Uterus (tissue), 2 donors: Measurements from ENCODE around the gene BCAS3.

Experiments used
- POLR2A ChIP-seq, 2 donors: fragments of 450-650 bp; IDR thresholded peaks; one replicate each; pipeline ENCODE4 v1.6.1; 2016; ENCODE audit warnings: antibody characterized with exemption in 2 of 2, mild to moderate bottlenecking in 1 of 2, moderate library complexity in 1 of 2
- TF ChIP-seq, protein P1 (sequence below), 4 experiments: fragments of 200-600 bp in 2 of 4; fragments of 450-650 bp in 2 of 4; sonication (generic) in 2 of 4; IDR thresholded peaks; one replicate each; pipeline ENCODE4 v1.5.1; 2016 to 2019; ENCODE audit warnings: antibody characterized with exemption in 4 of 4, mild to moderate bottlenecking in 2 of 4, moderate library complexity in 1 of 4

- TF ChIP-seq POLR2A (IDR thresholded peaks at IDR 0.05): no peak
- TF ChIP-seq, protein P1, sequence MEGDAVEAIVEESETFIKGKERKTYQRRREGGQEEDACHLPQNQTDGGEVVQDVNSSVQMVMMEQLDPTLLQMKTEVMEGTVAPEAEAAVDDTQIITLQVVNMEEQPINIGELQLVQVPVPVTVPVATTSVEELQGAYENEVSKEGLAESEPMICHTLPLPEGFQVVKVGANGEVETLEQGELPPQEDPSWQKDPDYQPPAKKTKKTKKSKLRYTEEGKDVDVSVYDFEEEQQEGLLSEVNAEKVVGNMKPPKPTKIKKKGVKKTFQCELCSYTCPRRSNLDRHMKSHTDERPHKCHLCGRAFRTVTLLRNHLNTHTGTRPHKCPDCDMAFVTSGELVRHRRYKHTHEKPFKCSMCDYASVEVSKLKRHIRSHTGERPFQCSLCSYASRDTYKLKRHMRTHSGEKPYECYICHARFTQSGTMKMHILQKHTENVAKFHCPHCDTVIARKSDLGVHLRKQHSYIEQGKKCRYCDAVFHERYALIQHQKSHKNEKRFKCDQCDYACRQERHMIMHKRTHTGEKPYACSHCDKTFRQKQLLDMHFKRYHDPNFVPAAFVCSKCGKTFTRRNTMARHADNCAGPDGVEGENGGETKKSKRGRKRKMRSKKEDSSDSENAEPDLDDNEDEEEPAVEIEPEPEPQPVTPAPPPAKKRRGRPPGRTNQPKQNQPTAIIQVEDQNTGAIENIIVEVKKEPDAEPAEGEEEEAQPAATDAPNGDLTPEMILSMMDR (IDR thresholded peaks at IDR 0.05): no peak
Observed at GRCh38 chr17:61429274-61429673, 751.6 kb downstream of the BCAS3 start.
